ENCODE results near the gene PPP2R5C. TPM values are rescaled to one million over a fixed set of nuclear protein-coding genes. Genes with fewer than 3 reads are reported as not detected.

PPP2R5C gene
- total RNA-seq, 1 donor from 2014 or later = 125 TPM

- Mint-ChIP-seq H3K36me3 (no peaks in the 10 kb centered on the region), H3K4me1 (peaks cover 13% of the 10 kb centered on the region), H3K27ac (peak overlapping the region; percentile 100), H3K27me3 (ENCODE audit: low read depth) (peaks cover 34% of the 10 kb centered on the region), H3K9me3 (no peaks in the 10 kb centered on the region), H3K4me3 (peak overlapping the region; percentile 96)
- no peak for TF ChIP-seq CTCF (IDR thresholded peaks at IDR 0.05; ENCODE audit: unreplicated experiment)
- DNase-seq (ENCODE audit: low spot score in 2 of 2, unreplicated experiment in 2 of 2) = peak; percentile 98 to 99
Measured at GRCh38 chr14:101947904-101948665, 186.6 kb downstream of the PPP2R5C start.

DNA sequence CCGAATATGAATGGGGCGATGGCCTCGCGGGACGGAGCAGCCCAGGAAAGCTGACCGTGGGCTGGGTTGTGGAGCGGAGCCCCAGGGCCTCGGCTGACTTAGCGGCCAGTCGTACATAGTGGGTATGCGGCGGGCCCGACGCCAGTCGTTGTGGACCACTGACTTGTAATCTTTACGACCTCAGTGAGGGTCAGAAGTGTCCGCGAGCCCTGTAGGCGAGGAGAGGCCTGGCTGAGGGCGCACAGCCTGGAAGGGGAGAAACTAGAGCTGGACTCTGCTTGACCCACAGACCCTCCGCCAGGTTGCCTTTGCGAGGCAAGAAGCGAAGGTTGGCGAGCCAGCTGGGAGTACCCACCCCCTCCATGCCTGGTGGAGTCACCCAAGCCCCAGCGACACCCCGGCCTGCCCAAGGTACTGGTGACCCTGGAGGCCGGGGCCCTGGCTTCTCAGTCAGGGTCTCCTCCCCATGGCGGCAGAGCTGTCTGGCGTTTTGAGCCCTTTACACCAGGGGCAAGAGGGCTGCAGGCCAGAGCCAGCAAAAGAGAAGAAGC, 187.2 kb downstream of the PPP2R5C start:
- Mint-ChIP-seq H3K36me3 (no peaks in the 10 kb centered on the region), H3K4me3 (peak overlapping the region; percentile 96), H3K4me1 (peaks cover 13% of the 10 kb centered on the region), H3K27me3 (ENCODE audit: low read depth) (peaks cover 27% of the 10 kb centered on the region), H3K9me3 (no peaks in the 10 kb centered on the region), H3K27ac (peak overlapping the region; percentile 100)
- DNase-seq (ENCODE audit: low spot score in 2 of 2, unreplicated experiment in 2 of 2) = no peak
- no peak for TF ChIP-seq CTCF (IDR thresholded peaks at IDR 0.05; ENCODE audit: unreplicated experiment)

- no peaks in the 10 kb centered on the region for H3K9me3 Mint-ChIP-seq
- peaks cover 15% of the 10 kb centered on the region for H3K27me3 Mint-ChIP-seq (ENCODE audit: low read depth)
- H3K36me3 Mint-ChIP-seq = no peaks in the 10 kb centered on the region
- DNase-seq (ENCODE audit: low spot score in 2 of 2, unreplicated experiment in 2 of 2) = no peak
- no peak overlapping the region for H3K27ac Mint-ChIP-seq
- H3K4me1 Mint-ChIP-seq = peaks cover 13% of the 10 kb centered on the region
- TF ChIP-seq CTCF (IDR thresholded peaks at IDR 0.05; ENCODE audit: unreplicated experiment) = no peak
- H3K4me3 Mint-ChIP-seq = peak overlapping the region; percentile 96
Measured at GRCh38 chr14:101950100-101950499, 188.6 kb downstream of the PPP2R5C start.

GRCh38 chr14:101950516-101951215, 189.2 kb downstream of the PPP2R5C start:
- Mint-ChIP-seq H3K9me3 (no peaks in the 10 kb centered on the region), H3K4me3 (peak overlapping the region; percentile 22), H3K36me3 (no peaks in the 10 kb centered on the region), H3K27ac (no peak overlapping the region), H3K4me1 (peaks cover 13% of the 10 kb centered on the region), H3K27me3 (ENCODE audit: low read depth) (peaks cover 10% of the 10 kb centered on the region)
- no peak for DNase-seq (ENCODE audit: low spot score in 2 of 2, unreplicated experiment in 2 of 2)
- no peak for TF ChIP-seq CTCF (IDR thresholded peaks at IDR 0.05; ENCODE audit: unreplicated experiment)

DNA sequence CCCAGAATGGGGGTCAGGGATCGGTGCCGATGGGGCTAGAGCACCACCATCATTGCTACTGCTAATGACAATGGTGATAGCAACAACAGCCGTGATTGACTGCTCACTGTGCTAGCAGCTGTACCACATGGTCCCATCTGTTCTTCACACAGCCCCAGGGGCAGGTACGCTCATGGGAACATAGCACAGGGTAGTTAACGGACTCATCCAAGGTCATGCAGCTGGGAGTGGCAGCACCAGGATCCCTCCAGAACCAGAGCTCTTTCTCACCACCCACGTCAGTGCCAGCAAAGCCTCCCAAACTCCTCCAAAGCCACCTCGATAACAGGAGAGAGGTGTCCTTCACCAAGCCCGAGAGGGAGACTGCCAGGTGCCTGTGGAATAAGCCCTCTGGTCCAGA, 191.6 kb downstream of the PPP2R5C start:
- H3K27ac Mint-ChIP-seq = no peak overlapping the region
- TF ChIP-seq CTCF (IDR thresholded peaks at IDR 0.05; ENCODE audit: unreplicated experiment) = no peak
- no peaks in the 10 kb centered on the region for H3K9me3 Mint-ChIP-seq
- no peak for DNase-seq (ENCODE audit: low spot score in 2 of 2, unreplicated experiment in 2 of 2)
- H3K36me3 Mint-ChIP-seq = no peaks in the 10 kb centered on the region
- H3K27me3 Mint-ChIP-seq (ENCODE audit: low read depth) = no peaks in the 10 kb centered on the region
- no peak overlapping the region for H3K4me3 Mint-ChIP-seq
- H3K4me1 Mint-ChIP-seq = peaks cover 12% of the 10 kb centered on the region
